ENCODE results near the gene BOK. TPM values are rescaled to one million over a fixed set of nuclear protein-coding genes. Genes with fewer than 3 reads are reported as not detected.
"Not testable (repeated sequence)": the region's sequence is repeated elsewhere in the genome, so short reads cannot be mapped to it uniquely, and the experiment has no call there.

The BOK gene
- total RNA-seq, 1 experiment from 2014 or later, result 30.2 TPM

DNA sequence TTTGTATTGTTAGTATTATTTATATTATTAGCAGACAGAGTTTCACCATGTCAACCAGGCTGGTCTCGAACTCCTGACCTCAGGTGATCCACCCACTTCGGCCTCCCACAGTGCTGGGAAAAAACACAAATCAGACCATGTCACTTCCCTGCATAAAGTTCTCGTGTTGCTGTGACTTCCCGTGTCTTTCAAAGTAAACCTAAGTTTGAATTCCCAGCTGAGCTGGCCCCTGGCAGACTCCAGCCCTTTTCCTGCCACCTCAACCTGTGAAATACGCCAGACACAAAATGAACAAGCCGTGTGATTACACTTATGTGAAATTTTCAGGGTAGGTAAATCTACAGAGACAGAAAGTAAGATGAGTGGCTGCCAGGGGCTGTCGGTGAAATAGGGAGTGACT lies 7.9 kb downstream of the BOK start:
- DNase-seq, result no peak
- no peaks in the 10 kb centered on the region for H4K20me1 ChIP-seq (ENCODE audit: low read length)
- ChIA-PET POLR2A (ENCODE audit: unreplicated experiment) (no interaction called here), CTCF (interaction anchor here (0.7 kb wide), 1 partner anchor 10 kb away, joined by 3 read pairs; no protein-coding TSS in a partner anchor)
- no peak overlapping the region for H2AFZ ChIP-seq (ENCODE audit: low read length)
- H3K4me3 ChIP-seq (ENCODE audit: low read length), result no peak overlapping the region
- H3K27ac ChIP-seq (ENCODE audit: low read length), result no peak overlapping the region
- TF ChIP-seq, protein P1, sequence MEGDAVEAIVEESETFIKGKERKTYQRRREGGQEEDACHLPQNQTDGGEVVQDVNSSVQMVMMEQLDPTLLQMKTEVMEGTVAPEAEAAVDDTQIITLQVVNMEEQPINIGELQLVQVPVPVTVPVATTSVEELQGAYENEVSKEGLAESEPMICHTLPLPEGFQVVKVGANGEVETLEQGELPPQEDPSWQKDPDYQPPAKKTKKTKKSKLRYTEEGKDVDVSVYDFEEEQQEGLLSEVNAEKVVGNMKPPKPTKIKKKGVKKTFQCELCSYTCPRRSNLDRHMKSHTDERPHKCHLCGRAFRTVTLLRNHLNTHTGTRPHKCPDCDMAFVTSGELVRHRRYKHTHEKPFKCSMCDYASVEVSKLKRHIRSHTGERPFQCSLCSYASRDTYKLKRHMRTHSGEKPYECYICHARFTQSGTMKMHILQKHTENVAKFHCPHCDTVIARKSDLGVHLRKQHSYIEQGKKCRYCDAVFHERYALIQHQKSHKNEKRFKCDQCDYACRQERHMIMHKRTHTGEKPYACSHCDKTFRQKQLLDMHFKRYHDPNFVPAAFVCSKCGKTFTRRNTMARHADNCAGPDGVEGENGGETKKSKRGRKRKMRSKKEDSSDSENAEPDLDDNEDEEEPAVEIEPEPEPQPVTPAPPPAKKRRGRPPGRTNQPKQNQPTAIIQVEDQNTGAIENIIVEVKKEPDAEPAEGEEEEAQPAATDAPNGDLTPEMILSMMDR (conservative IDR thresholded peaks at IDR 0.05; ENCODE audit: low read depth, low read length), result no peak
- no peak for TF ChIP-seq EZH2 (IDR thresholded peaks at IDR 0.05; ENCODE audit: low read length, unreplicated experiment)
- no peak for TF ChIP-seq EZH2phosphoT487 (IDR thresholded peaks at IDR 0.05; ENCODE audit: borderline replicate concordance, low read length)
- H3K9ac ChIP-seq (ENCODE audit: low read length), result no peak overlapping the region
- H3K4me2 ChIP-seq (ENCODE audit: low read length), result no peak overlapping the region
- H3K9me2 ChIP-seq (replicated peaks; ENCODE audit: low read length), result no peaks in the 10 kb centered on the region
- intact Hi-C loops (cut with micrococcal nuclease), result no loop called here
- no peaks in the 10 kb centered on the region for H3K9me3 ChIP-seq (ENCODE audit: low read length)
- H3K4me1 ChIP-seq (ENCODE audit: insufficient read depth, low read length), result peaks cover 15% of the 10 kb centered on the region
- no TSS peak for BruUV-seq (replicated peaks)
- ATAC-seq, result no peak
- peaks cover 26% of the 10 kb centered on the region for H3K79me2 ChIP-seq (ENCODE audit: low read length)
- no peaks in the 10 kb centered on the region for H3K36me3 ChIP-seq (ENCODE audit: low read depth, low read length)
- H3K27me3 ChIP-seq (ENCODE audit: low read length), result no peaks in the 10 kb centered on the region
- H3F3A ChIP-seq (ENCODE audit: low read length, unreplicated experiment), result no peaks in the 10 kb centered on the region

DNA sequence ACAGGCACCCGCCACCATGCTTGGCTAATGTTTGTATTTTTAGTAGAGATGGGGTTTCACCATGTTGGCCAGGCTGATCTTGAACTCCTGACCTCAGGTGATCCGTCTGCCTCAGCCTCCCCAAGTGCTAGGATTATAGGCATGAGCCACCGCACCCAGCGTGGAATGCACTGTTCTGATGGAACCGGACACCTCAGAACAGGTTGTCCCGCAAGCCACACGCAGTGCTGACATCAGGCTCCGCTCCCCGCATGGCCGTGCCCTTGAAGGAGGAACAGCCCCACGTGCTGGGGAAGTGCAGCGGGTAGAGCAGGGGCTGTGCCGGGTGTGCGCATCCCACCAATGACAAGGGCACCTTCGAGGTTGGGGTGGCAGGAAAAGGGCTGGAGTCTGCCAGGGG lies 8.7 kb downstream of the BOK start:
- H3K9me3 ChIP-seq (ENCODE audit: low read length); ATAC-seq; H3K9ac ChIP-seq (ENCODE audit: low read length); H3K4me2 ChIP-seq (ENCODE audit: low read length); BruUV-seq (replicated peaks); H3K27me3 ChIP-seq (ENCODE audit: low read length); POLR2A ChIA-PET (ENCODE audit: unreplicated experiment); H3K9me2 ChIP-seq (replicated peaks; ENCODE audit: low read length); H2AFZ ChIP-seq (ENCODE audit: low read length); CTCF ChIA-PET; H3K4me3 ChIP-seq (ENCODE audit: low read length); H4K20me1 ChIP-seq (ENCODE audit: low read length); H3K27ac ChIP-seq (ENCODE audit: low read length); intact Hi-C loops (cut with micrococcal nuclease); H3K36me3 ChIP-seq (ENCODE audit: low read depth, low read length); DNase-seq; H3F3A ChIP-seq (ENCODE audit: low read length, unreplicated experiment): not testable (repeated sequence)
- Histone ChIP-seq H3K4me1 (ENCODE audit: insufficient read depth, low read length) (peaks cover 11% of the 10 kb centered on the region), H3K79me2 (ENCODE audit: low read length) (peaks cover 25% of the 10 kb centered on the region)

DNA sequence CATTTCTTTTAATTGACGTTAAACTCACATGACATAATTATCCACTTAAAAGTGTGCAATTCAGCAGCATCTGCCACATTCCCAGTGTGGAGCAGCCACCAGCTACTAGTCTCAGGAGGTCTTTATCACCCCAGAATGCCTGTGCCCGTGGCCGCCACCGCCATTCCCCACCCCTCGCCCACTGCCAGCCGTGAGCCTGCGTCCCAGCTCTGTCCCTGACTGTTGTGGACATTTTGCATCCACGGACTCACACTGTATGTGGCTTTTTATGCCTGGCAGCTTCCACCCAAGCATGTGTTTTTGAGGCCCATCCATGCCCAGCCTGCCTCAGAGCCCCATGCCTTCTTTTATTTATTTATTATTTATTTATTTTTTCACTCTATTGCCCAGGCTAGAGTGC lies 9.2 kb downstream of the BOK start:
- Histone ChIP-seq H3K79me2 (ENCODE audit: low read length) (peaks cover 20% of the 10 kb centered on the region), H4K20me1 (ENCODE audit: low read length) (no peaks in the 10 kb centered on the region), H3F3A (ENCODE audit: low read length, unreplicated experiment) (no peaks in the 10 kb centered on the region), H3K9me3 (ENCODE audit: low read length) (no peaks in the 10 kb centered on the region), H3K9ac (ENCODE audit: low read length) (no peak overlapping the region), H2AFZ (ENCODE audit: low read length) (no peak overlapping the region), H3K4me3 (ENCODE audit: low read length) (no peak overlapping the region), H3K36me3 (ENCODE audit: low read depth, low read length) (no peaks in the 10 kb centered on the region), H3K4me1 (ENCODE audit: insufficient read depth, low read length) (peaks cover 6% of the 10 kb centered on the region), H3K4me2 (ENCODE audit: low read length) (no peak overlapping the region), H3K9me2 (replicated peaks; ENCODE audit: low read length) (no peaks in the 10 kb centered on the region), H3K27ac (ENCODE audit: low read length) (no peak overlapping the region), H3K27me3 (ENCODE audit: low read length) (no peaks in the 10 kb centered on the region)
- DNase-seq (no peak), ATAC-seq (no peak)
- ChIA-PET POLR2A (ENCODE audit: unreplicated experiment) (no interaction called here), CTCF (no interaction called here)
- no peak for TF ChIP-seq EZH2 (IDR thresholded peaks at IDR 0.05; ENCODE audit: low read length, unreplicated experiment)
- no peak for TF ChIP-seq EZH2phosphoT487 (IDR thresholded peaks at IDR 0.05; ENCODE audit: borderline replicate concordance, low read length)
- TF ChIP-seq, protein P1 (conservative IDR thresholded peaks at IDR 0.05; ENCODE audit: low read depth, low read length), result no peak
- no TSS peak for BruUV-seq (replicated peaks)
- intact Hi-C loops (cut with micrococcal nuclease), result no loop called here

All from PC-3 (cell line).